Smooth muscle cell (in vitro differentiated cells): ENCODE data around the gene LRCH1. TPM values are rescaled to one million over a fixed set of nuclear protein-coding genes. Genes with fewer than 3 reads are reported as not detected.
A peak's percentile ranks its signal among the peaks of the same experiment; 100 is the strongest.

Source experiments
- DNase-seq: peaks from one replicate; lab custom pipeline; 2025; ENCODE audit not compliant: unreplicated experiment; lab: John Stamatoyannopoulos, UW
- H2AFZ ChIP-seq: fragments of 200-600 bp; sonication (generic); 2 replicates; pipeline ENCODE4 v1.6.0; 2016; ENCODE audit warnings: antibody characterized with exemption, low read depth, mild to moderate bottlenecking
- H3F3A ChIP-seq: fragments of 200-600 bp; sonication (generic); 2 replicates; pipeline ENCODE4 v1.6.0; 2017; ENCODE audit warnings: antibody characterized with exemption, low read depth
- H3K27ac ChIP-seq: fragments of 200-600 bp; sonication (generic); 2 replicates; pipeline ENCODE4 v1.5.1; 2016; ENCODE audit warnings: low read depth, mild to moderate bottlenecking
- H3K27me3 ChIP-seq: fragments of 200-600 bp; sonication (generic); 2 replicates; pipeline ENCODE4 v1.6.1; 2016; ENCODE audit warnings: low read depth, mild to moderate bottlenecking
- H3K36me3 ChIP-seq: fragments of 200-600 bp; sonication (generic); 2 replicates; pipeline ENCODE4 v1.5.1; 2016; ENCODE audit warnings: low read depth
- H3K4me1 ChIP-seq: fragments of 200-600 bp; sonication (generic); 2 replicates; pipeline ENCODE4 v1.5.1; 2016; ENCODE audit warnings: low read depth
- H3K4me2 ChIP-seq: fragments of 200-600 bp; sonication (generic); 2 replicates; pipeline ENCODE4 v1.6.0; 2016; ENCODE audit warnings: mild to moderate bottlenecking
- H3K4me3 ChIP-seq: fragments of 200-600 bp; sonication (generic); 2 replicates; pipeline ENCODE4 v1.5.1; 2016; ENCODE audit warnings: mild to moderate bottlenecking
- H3K79me2 ChIP-seq: fragments of 200-600 bp; sonication (generic); 2 replicates; pipeline ENCODE4 v1.6.0; 2016; ENCODE audit warnings: low read depth, mild to moderate bottlenecking
- H3K9ac ChIP-seq: fragments of 200-600 bp; sonication (generic); 2 replicates; pipeline ENCODE4 v1.6.0; 2016; ENCODE audit warnings: low read depth
- H3K9me3 ChIP-seq: fragments of 200-600 bp; sonication (generic); replicated peaks from 2 replicates; pipeline ENCODE4 v1.5.1; 2016; ENCODE audit warnings: low read depth
- H4K20me1 ChIP-seq: fragments of 200-600 bp; sonication (generic); 2 replicates; pipeline ENCODE4 v1.6.0; 2016; ENCODE audit warnings: low read depth
- WGBS: methylation state at CpG from one replicate; pipeline ENCODE4 v1.1.7; 2016; ENCODE audit warnings: low lambda C conversion rate; 5-methylcytosine and 5-hydroxymethylcytosine counted together
- polyA plus RNA-seq: library from polyadenylated mRNA; unstranded; fragments of >200 nt; fragmentation: Nextera tagmentation; extraction: Ambion mirVana; gene quantifications from 2 replicates; pipeline ENCODE4 v1.2.1, GENCODE V29; 2016
- total RNA-seq: library from RNA; depleted of rRNA; stranded (reverse); fragments of >200 nt; gene quantifications from 2 replicates; pipeline ENCODE4 v1.2.3, GENCODE V29; 2014
- TF ChIP-seq, protein P1 (sequence below): fragments of 200-600 bp; sonication (generic); IDR thresholded peaks from 2 replicates; pipeline ENCODE4 v1.5.1; 2017; ENCODE audit warnings: borderline replicate concordance, mild to moderate bottlenecking, antibody characterized with exemption; ENCODE audit not compliant: insufficient read depth, poor library complexity, severe bottlenecking

LRCH1 gene
- total and polyA plus RNA-seq, 2 experiments from 2014 or later = 9.4 to 27.7 TPM

DNA sequence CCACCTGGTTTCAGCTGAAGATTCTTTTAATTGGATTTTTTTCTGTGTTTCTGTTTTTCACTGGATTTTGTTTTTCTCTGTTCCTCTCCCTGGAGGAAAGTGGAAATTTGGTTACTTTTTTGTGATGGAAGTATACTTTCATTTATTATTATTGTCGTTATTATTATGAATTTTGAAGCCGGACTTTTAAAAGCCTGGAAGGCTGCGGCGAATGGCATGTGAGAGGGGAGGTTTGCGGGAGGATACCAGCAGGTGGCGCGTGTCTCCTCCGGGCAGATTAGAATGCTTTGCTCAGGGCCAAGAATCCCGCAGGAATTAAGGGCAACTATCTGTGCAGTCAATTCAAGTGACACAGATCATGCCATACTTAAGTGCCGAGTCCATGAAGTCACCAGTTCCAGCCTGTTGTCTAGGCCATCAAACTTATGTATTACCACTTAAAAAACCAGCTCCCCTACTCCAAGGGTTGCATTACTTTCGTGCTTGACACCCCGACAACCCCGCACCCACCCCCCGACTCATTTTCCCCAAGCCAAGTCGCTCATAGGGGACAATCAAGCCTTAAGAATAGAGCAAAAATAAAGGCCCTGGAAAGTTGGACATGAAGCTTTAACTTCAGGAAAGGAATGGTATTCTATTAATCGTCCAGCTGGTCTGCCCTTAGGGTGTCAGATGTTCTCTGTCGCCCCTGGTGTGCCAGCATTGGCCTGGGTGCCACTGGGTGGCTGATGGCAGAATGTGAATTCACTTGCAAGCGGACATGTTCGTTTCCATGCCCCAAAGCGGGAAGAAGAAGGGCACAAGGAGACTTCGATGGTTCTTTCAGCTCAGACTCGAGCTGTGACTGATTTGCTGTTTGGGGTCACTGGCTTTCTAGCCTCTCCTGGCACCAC, 1.3 kb upstream of the LRCH1 start:
- TF ChIP-seq, protein P1, sequence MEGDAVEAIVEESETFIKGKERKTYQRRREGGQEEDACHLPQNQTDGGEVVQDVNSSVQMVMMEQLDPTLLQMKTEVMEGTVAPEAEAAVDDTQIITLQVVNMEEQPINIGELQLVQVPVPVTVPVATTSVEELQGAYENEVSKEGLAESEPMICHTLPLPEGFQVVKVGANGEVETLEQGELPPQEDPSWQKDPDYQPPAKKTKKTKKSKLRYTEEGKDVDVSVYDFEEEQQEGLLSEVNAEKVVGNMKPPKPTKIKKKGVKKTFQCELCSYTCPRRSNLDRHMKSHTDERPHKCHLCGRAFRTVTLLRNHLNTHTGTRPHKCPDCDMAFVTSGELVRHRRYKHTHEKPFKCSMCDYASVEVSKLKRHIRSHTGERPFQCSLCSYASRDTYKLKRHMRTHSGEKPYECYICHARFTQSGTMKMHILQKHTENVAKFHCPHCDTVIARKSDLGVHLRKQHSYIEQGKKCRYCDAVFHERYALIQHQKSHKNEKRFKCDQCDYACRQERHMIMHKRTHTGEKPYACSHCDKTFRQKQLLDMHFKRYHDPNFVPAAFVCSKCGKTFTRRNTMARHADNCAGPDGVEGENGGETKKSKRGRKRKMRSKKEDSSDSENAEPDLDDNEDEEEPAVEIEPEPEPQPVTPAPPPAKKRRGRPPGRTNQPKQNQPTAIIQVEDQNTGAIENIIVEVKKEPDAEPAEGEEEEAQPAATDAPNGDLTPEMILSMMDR = peak; percentile 89

DNA sequence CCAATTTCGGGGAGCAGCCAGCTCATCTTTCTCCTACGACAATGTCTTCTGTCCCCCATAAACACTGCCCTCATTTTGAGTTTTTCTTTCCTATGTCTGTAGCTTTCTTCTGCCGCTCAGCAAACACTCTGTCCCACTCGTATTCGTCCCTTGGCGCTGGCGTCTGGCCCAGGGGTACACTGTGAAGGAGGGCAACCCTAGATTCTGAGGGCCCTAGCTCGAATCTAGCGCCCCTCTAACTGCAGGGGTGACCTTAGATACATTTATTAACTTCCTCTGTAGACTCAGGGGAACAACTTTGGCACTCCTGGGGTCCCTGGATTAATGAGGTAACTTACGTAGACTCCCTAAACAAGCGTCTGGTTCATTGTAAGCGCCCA, 677 bp upstream of the LRCH1 start:
- Histone ChIP-seq H3K27me3 (no peaks in the 10 kb centered on the region), H4K20me1 (peaks cover 32% of the 10 kb centered on the region), H3F3A (peaks cover 5% of the 10 kb centered on the region), H2AFZ (peak overlapping the region; percentile 82), H3K4me3 (peak overlapping the region; percentile 77), H3K79me2 (peaks cover 45% of the 10 kb centered on the region), H3K9ac (peak overlapping the region; percentile 91), H3K36me3 (no peaks in the 10 kb centered on the region), H3K4me2 (peak overlapping the region; percentile 98), H3K9me3 (no peaks in the 10 kb centered on the region), H3K4me1 (peaks cover 6% of the 10 kb centered on the region), H3K27ac (peak overlapping the region; percentile 84)
- DNase-seq = no peak
- WGBS = 46% methylated on average over 12 of the region's 12 CpGs
- TF ChIP-seq, protein P1 = no peak

More for the DNA sequence above, 1.3 kb upstream of the LRCH1 start:
- peak overlapping the region; percentile 98 for H3K4me2 ChIP-seq
- H3K27me3 ChIP-seq = no peaks in the 10 kb centered on the region
- no peak overlapping the region for H2AFZ ChIP-seq
- 49% methylated on average over 22 of the region's 22 CpGs for WGBS
- peaks cover 25% of the 10 kb centered on the region for H4K20me1 ChIP-seq
- H3K27ac ChIP-seq = peak overlapping the region; percentile 84
- peaks cover 5% of the 10 kb centered on the region for H3F3A ChIP-seq
- H3K4me3 ChIP-seq = peak overlapping the region; percentile 77
- H3K79me2 ChIP-seq = peaks cover 39% of the 10 kb centered on the region
- peak overlapping the region; percentile 91 for H3K9ac ChIP-seq
- H3K4me1 ChIP-seq = peaks cover 6% of the 10 kb centered on the region
- H3K36me3 ChIP-seq = no peaks in the 10 kb centered on the region
- peak; percentile 15 for DNase-seq
- H3K9me3 ChIP-seq = no peaks in the 10 kb centered on the region

DNA sequence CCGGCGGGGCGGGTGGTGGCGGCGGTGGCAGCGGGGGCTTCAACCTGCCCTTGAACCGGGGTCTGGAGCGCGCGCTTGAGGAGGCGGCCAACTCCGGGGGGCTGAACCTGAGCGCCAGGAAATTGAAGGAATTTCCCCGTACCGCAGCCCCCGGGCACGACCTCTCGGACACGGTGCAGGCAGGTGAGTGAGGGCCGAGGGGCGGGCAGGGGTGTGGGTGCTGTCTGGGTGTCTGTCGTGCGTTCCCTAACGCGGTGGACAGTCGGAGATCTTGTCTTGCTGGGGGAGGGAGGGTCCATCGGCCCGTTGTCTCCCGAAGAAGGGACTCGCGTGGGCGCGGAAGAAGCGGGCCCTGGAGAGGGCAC, 533 bp downstream of the LRCH1 start:
- H3K4me2 ChIP-seq = peak overlapping the region; percentile 98
- peak overlapping the region; percentile 77 for H2AFZ ChIP-seq
- H3K36me3 ChIP-seq = no peaks in the 10 kb centered on the region
- no peaks in the 10 kb centered on the region for H3K9me3 ChIP-seq
- H3K79me2 ChIP-seq = peaks cover 56% of the 10 kb centered on the region
- peaks cover 44% of the 10 kb centered on the region for H4K20me1 ChIP-seq
- H3K27me3 ChIP-seq = no peaks in the 10 kb centered on the region
- peak overlapping the region; percentile 84 for H3K27ac ChIP-seq
- peaks cover 6% of the 10 kb centered on the region for H3K4me1 ChIP-seq
- WGBS = under 1% methylated on average over 26 of the region's 34 CpGs
- H3F3A ChIP-seq = peaks cover 5% of the 10 kb centered on the region
- H3K4me3 ChIP-seq = peak overlapping the region; percentile 77
- DNase-seq = no peak
- TF ChIP-seq, protein P1 = no peak
- H3K9ac ChIP-seq = peak overlapping the region; percentile 66
